HepG2 (cell line): ENCODE data around the gene CCNF. TPM values are rescaled to one million over a fixed set of nuclear protein-coding genes. Genes with fewer than 3 reads are reported as not detected.

Experiments
- KAT8 ChIP-seq: IDR thresholded peaks from 2 replicates; pipeline ENCODE4 v1.6.1; 2016; ENCODE audit warnings: missing genetic modification reagents, missing compliant biosample characterization
- RBAK ChIP-seq: sonication (generic); formaldehyde crosslinking; IDR thresholded peaks from 2 replicates; pipeline ENCODE4 v1.5.1; 2020; ENCODE audit warnings: mild to moderate bottlenecking, missing genetic modification reagents
- SRSF9 ChIP-seq: fragments of 200-400 bp; formaldehyde crosslinking; IDR thresholded peaks from 2 replicates; pipeline ENCODE4 v1.6.1; 2018; ENCODE audit warnings: borderline replicate concordance, mild to moderate bottlenecking, low read depth, low read length; ENCODE audit not compliant: insufficient read depth, poor library complexity, severe bottlenecking
- ZNF276 ChIP-seq: sonication (generic); formaldehyde crosslinking; IDR thresholded peaks from 2 replicates; pipeline ENCODE4 v1.4.0; 2020; ENCODE audit warnings: mild to moderate bottlenecking, low read depth, missing genetic modification reagents
- ZNF407 ChIP-seq: sonication (generic); formaldehyde crosslinking; IDR thresholded peaks from one replicate; pipeline ENCODE4 v1.5.1; 2020; ENCODE audit warnings: mild to moderate bottlenecking, missing genetic modification reagents; ENCODE audit errors: not compliant biosample characterization
- ZNF670 ChIP-seq: sonication (generic); formaldehyde crosslinking; IDR thresholded peaks from 2 replicates; pipeline ENCODE4 v1.8.0; 2022; ENCODE audit warnings: mild to moderate bottlenecking, missing genetic modification reagents, borderline replicate concordance
- polyA plus RNA-seq, 8 experiments: library from polyadenylated mRNA; depleted of rRNA in 3 of 8; stranded (reverse) in 7 of 8; unstranded in 1 of 8; fragments of >200 nt; fragmentation: Illumina TruSeq in 4 of 8; extraction: Trizol in 4 of 8; gene quantifications; 2 replicates each; pipeline versions ENCODE4 v1.2.1 to v1.2.3, GENCODE V29; 2011 to 2016; ENCODE audit warnings: low read depth in 4 of 8, missing spikeins in 1 of 8, mixed read lengths in 1 of 8; ENCODE audit not compliant: insufficient read depth in 1 of 8
- total RNA-seq, 5 experiments: library from RNA; depleted of rRNA; stranded (reverse); fragments of >200 nt; fragmentation: Illumina TruSeq; extraction: Trizol; gene quantifications; 2 replicates each; pipeline ENCODE4 v1.2.3, GENCODE V29; 2016; ENCODE audit warnings: low read depth in 1 of 5

CCNF gene
- total and polyA plus RNA-seq, 2 of the 13 experiments (the other 11 are each of a cell fraction or from before 2014, with no cell fraction given), result 6.4 to 22.8 TPM

- TF ChIP-seq ZNF407 (CRISPR knock-in tag) (no peak), SRSF9 (no peak), RBAK (CRISPR knock-in tag) (no peak), ZNF670 (CRISPR knock-in tag) (no peak), KAT8 (CRISPR knock-in tag) (no peak), ZNF276 (CRISPR knock-in tag) (no peak)
These were observed 14.2 kb upstream of the CCNF start (continued) for GRCh38 chr16:2415085-2415484.
